Body of pancreas (tissue), 4 donors: Measurements from ENCODE around the gene TMEM150C.
"Not testable (repeated sequence)": the region's sequence is repeated elsewhere in the genome, so short reads cannot be mapped to it uniquely, and the experiment has no call there.

Source experiments
- POLR2A ChIP-seq, 3 donors: fragments of 450-650 bp; IDR thresholded peaks; one replicate each; pipeline ENCODE4 v1.6.1; 2016; ENCODE audit warnings: antibody characterized with exemption in 3 of 3, mild to moderate bottlenecking in 2 of 3
- TF ChIP-seq, protein P1 (sequence below), 7 experiments: fragments of 450-650 bp in 4 of 7; fragments of 200-600 bp in 3 of 7; sonication (generic) in 3 of 7; IDR thresholded peaks; one replicate each; pipeline ENCODE4 v1.5.1; 2016 to 2019; ENCODE audit warnings: antibody characterized with exemption in 7 of 7

DNA sequence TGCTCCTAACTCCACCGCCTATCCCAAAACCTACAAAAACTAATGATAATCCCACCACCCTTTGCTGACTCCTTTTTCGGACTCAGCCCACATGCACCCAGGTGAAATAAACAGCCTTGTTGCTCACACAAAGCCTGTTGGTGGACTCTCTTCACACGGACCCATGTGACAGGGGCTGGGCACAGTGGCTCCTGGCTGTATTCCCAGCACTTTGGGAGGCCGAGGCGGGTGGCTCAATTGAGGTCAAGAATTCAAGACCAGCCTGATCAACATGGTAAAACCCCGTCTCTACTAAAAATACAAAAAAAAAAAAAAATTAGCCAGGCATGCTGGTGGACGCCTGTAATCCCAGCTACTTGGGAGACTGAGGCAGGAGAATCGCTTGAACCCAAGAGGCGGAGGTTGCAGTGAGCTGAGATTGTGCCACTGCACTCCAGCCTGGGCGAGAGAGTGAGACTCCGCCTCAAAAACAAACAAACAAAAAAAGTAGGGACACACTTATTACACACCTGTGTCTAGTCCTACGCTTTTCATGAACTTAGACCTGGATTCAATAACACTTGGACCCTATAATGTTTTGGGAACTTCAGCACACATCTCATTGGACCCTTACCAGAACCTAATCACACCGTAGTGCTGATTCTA lies 2.6 kb downstream of the TMEM150C start:
- TF ChIP-seq, protein P1, sequence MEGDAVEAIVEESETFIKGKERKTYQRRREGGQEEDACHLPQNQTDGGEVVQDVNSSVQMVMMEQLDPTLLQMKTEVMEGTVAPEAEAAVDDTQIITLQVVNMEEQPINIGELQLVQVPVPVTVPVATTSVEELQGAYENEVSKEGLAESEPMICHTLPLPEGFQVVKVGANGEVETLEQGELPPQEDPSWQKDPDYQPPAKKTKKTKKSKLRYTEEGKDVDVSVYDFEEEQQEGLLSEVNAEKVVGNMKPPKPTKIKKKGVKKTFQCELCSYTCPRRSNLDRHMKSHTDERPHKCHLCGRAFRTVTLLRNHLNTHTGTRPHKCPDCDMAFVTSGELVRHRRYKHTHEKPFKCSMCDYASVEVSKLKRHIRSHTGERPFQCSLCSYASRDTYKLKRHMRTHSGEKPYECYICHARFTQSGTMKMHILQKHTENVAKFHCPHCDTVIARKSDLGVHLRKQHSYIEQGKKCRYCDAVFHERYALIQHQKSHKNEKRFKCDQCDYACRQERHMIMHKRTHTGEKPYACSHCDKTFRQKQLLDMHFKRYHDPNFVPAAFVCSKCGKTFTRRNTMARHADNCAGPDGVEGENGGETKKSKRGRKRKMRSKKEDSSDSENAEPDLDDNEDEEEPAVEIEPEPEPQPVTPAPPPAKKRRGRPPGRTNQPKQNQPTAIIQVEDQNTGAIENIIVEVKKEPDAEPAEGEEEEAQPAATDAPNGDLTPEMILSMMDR (IDR thresholded peaks at IDR 0.05): not testable (repeated sequence)
- not testable (repeated sequence) for TF ChIP-seq POLR2A (IDR thresholded peaks at IDR 0.05)
